Measurements from ENCODE around the gene CCDC146. TPM values are rescaled to one million over a fixed set of nuclear protein-coding genes. Genes with fewer than 3 reads are reported as not detected.
"Not testable (repeated sequence)": the region's sequence is repeated elsewhere in the genome, so short reads cannot be mapped to it uniquely, and the experiment has no call there.

CCDC146 gene
- total RNA-seq, 2 donors from 2014 or later: 11.6 to 15.7 TPM

- no peak for ATAC-seq
- intact Hi-C loops (cut with DNase I, micrococcal nuclease): no loop called here
- no peak for DNase-seq
These were observed 62.6 kb downstream of the CCDC146 start for GRCh38 chr7:77184990-77185389.

- DNase-seq (no peak), ATAC-seq (no peak)
- intact Hi-C loops (cut with DNase I, micrococcal nuclease): no loop called here
These were observed 63.5 kb downstream of the CCDC146 start for GRCh38 chr7:77185866-77186265.

GRCh38 chr7:77188731-77189437, 66.5 kb downstream of the CCDC146 start:
- intact Hi-C loops (cut with DNase I, micrococcal nuclease): no loop called here
- no peak for ATAC-seq
- DNase-seq: no peak

GRCh38 chr7:77197141-77197540, 74.7 kb downstream of the CCDC146 start:
- intact Hi-C loops (cut with DNase I, micrococcal nuclease): no loop called here
- ATAC-seq (peak; percentile 65), DNase-seq (peak in 1 of 2 donors; percentile 34)

GRCh38 chr7:77199013-77199966, 76.9 kb downstream of the CCDC146 start, which contains the start of gene FGL2:
FGL2 (minus strand) TSS chr7:77199819; CDS start chr7:77199793, 26 bp downstream.
- intact Hi-C loops (cut with DNase I, micrococcal nuclease): no loop called here
- DNase-seq (peak; percentile 63 to 77), ATAC-seq (peak; percentile 71)

GRCh38 chr7:77200542-77200941, 78.1 kb downstream of the CCDC146 start:
- intact Hi-C loops (cut with DNase I, micrococcal nuclease): no loop called here
- DNase-seq (no peak), ATAC-seq (no peak)

- intact Hi-C loops (cut with DNase I, micrococcal nuclease): no loop called here
- DNase-seq (no peak), ATAC-seq (peak; percentile 60)
These were observed 80.1 kb downstream of the CCDC146 start for GRCh38 chr7:77202481-77202976.

- intact Hi-C loops (cut with DNase I, micrococcal nuclease): no loop called here
- no peak for DNase-seq
- ATAC-seq: no peak
These were observed 83.3 kb downstream of the CCDC146 start for GRCh38 chr7:77205706-77206105.

- DNase-seq (no peak), ATAC-seq (no peak)
- intact Hi-C loops (cut with DNase I, micrococcal nuclease): no loop called here
These were observed 86.0 kb downstream of the CCDC146 start for GRCh38 chr7:77208416-77208815.

- ATAC-seq (no peak), DNase-seq (no peak)
- intact Hi-C loops (cut with DNase I, micrococcal nuclease): no loop called here
These were observed 87.2 kb downstream of the CCDC146 start for GRCh38 chr7:77209479-77210139.

- ATAC-seq (peak; percentile 64), DNase-seq (no peak)
- intact Hi-C loops (cut with DNase I, micrococcal nuclease): no loop called here
These were observed 93.9 kb downstream of the CCDC146 start for GRCh38 chr7:77216181-77216845.

GRCh38 chr7:77217474-77218185, 95.2 kb downstream of the CCDC146 start:
- intact Hi-C loops (cut with DNase I, micrococcal nuclease): no loop called here
- peak; percentile 45 for ATAC-seq

GRCh38 chr7:77219701-77220331, 97.4 kb downstream of the CCDC146 start:
- intact Hi-C loops (cut with DNase I, micrococcal nuclease); DNase-seq: not testable (repeated sequence)
- peak; percentile 66 for ATAC-seq

More at GRCh38 chr7:77217474-77218185, 95.2 kb downstream of the CCDC146 start:
- no peak for DNase-seq

- intact Hi-C loops (cut with DNase I, micrococcal nuclease): no loop called here
- ATAC-seq (no peak), DNase-seq (no peak)
These were observed 99.7 kb downstream of the CCDC146 start for GRCh38 chr7:77222065-77222464.

GRCh38 chr7:77222819-77223218, 100.4 kb downstream of the CCDC146 start:
- no peak for ATAC-seq
- intact Hi-C loops (cut with DNase I, micrococcal nuclease): no loop called here
- DNase-seq: no peak

- intact Hi-C loops (cut with DNase I, micrococcal nuclease): no loop called here
- DNase-seq (no peak), ATAC-seq (no peak)
These were observed 100.8 kb downstream of the CCDC146 start for GRCh38 chr7:77223261-77223660.

- DNase-seq: no peak
- ATAC-seq: peak; percentile 92
- intact Hi-C loops (cut with DNase I, micrococcal nuclease): no loop called here
These were observed 104.0 kb downstream of the CCDC146 start for GRCh38 chr7:77226357-77226839.

All from left colon (tissue), 2 donors.